ENCODE results near the gene PPP4R4.
A peak's percentile ranks its signal among the peaks of the same experiment; 100 is the strongest.

The PPP4R4 gene

DNA sequence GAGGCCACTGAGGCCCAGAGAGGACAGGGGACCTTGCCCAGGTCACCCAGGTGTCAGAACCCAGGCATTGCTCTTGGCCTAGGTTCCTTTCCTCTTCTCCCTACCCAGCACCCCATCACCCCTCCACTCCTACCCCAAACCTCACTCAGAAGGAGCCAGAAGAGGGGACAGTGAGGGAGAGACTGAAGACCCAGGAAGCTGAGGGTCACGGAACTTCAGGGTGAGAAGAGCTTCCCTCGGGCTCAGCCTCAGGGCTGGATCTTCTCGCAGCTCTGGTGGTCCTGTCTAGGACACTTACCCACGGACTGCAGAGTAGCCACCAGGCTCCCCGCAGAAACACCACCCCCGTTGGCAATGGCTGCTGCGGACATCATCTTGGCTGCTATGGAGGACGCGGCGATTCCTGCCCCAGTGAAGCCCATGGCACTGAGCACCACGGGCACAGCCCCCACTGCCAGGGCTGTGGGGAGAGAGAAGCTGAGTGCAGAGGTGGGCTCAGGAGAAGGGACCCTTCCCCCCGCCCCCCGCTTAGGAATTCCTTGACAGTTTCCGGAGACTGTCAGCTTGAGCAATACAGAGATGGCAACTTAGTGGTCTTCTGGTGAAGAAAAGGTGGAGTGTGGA lies 45.8 kb upstream of the PPP4R4 start:
- TF ChIP-seq, protein P1, sequence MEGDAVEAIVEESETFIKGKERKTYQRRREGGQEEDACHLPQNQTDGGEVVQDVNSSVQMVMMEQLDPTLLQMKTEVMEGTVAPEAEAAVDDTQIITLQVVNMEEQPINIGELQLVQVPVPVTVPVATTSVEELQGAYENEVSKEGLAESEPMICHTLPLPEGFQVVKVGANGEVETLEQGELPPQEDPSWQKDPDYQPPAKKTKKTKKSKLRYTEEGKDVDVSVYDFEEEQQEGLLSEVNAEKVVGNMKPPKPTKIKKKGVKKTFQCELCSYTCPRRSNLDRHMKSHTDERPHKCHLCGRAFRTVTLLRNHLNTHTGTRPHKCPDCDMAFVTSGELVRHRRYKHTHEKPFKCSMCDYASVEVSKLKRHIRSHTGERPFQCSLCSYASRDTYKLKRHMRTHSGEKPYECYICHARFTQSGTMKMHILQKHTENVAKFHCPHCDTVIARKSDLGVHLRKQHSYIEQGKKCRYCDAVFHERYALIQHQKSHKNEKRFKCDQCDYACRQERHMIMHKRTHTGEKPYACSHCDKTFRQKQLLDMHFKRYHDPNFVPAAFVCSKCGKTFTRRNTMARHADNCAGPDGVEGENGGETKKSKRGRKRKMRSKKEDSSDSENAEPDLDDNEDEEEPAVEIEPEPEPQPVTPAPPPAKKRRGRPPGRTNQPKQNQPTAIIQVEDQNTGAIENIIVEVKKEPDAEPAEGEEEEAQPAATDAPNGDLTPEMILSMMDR (conservative IDR thresholded peaks at IDR 0.05; ENCODE audit: low read length): no peak

DNA sequence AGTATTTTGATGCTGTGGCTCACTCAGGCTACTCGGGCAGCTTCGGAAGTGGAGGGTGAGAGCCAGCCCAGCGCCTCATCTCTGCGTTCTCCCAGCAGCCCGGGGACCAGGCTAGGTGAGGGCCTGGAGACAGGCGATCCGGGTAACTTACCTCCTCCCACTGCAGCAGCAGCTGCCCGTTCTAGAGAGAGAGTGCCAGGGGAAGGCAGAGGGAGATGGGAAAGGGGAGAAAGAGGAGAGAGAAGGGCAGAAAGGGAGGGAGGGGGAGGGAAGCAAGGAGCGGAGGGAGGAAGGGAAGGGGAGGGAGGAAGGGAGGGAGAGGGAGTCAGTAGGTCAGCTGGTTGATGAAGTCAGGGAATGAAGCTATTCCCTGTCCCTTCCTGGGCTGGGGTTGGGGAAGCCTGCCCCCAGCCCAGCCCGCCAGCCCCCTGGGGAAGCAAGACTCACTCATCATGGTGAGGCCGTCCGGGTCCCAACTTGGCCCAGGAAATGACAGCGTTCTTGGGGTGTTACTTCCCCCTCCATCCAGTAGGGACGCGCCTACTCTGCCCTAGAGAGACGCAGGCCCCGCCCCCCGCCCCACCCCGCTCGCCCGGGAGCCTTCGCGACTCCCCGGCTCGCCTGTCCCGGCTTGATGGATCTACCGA lies 44.9 kb upstream of the PPP4R4 start, which contains the start of gene IFI27L2:
IFI27L2 (minus strand) TSS at position 494 of the 647 bp plus-strand sequence; CDS start at position 454, 40 bp downstream.
- DNase-seq (ENCODE audit: low read depth): peak; percentile 81
- H3K4me3 ChIP-seq (ENCODE audit: low read length): peak within 1 kb of the TSS; percentile 78
- TF ChIP-seq, protein P1 (conservative IDR thresholded peaks at IDR 0.05; ENCODE audit: low read length): peak; percentile 40

More for the DNA sequence above, 45.8 kb upstream of the PPP4R4 start:
- no peak for DNase-seq (ENCODE audit: low read depth)
- H3K4me3 ChIP-seq (ENCODE audit: low read length): peak overlapping the region; percentile 78

DNA sequence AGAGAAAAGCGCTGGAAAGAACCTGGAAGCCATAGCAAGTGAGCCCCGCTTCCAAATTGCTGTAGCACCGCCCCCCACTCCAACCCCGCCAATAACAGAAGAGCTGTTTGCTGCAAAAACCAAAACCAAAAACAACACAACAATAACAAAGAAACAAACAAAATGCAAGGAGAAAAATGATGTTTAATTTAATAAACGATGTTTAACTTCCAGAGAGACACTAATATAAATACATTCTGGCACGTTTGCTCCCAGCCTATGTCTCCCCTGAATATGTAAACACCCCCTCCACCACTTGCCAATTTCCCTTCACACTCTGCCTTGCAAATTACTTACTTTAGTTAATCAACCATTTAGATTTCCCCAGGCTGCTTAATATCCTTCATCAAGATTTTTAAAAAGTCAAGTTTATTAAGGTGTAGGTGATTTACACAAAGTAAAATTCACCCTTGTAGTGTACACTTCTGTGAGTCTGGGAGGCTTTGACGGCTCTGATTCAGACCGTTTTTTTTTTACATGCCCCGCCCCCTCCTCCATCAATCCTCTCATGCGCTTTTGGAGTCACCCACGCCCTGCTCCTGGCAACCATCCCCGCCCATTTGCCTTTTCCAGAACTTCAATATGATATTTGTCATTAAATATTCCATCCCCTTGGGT lies 44.2 kb upstream of the PPP4R4 start:
- DNase-seq (ENCODE audit: low read depth): peak; percentile 41
- TF ChIP-seq, protein P1 (conservative IDR thresholded peaks at IDR 0.05; ENCODE audit: low read length): no peak

DNA sequence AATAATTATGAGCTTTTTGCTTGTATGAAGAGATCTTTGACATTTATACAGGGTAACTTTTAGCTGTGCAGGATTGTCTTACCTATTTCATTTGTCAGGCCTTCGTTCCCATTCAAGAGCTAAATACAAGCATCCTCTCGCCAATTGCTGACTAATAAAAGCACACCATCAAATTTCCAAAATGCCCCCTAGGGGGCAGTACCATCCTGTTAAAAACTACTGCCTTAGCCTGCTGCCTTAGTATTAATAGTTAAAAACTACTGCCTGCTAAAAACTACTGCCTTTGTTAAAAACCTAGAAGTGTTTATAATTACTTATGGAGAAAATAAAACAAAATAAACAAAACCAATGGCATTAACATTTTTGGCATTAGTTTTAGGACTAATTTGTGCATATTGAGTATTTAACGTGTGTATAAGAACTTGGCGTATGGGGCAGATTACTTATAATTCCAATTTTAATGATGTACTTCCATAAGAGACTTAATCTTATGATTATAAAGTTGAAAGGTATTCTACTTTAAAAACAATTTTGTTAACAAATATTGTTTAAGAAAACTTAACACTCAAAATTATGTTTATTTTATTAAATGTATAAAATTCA lies 41.7 kb upstream of the PPP4R4 start:
- peak; percentile 68 for DNase-seq (ENCODE audit: low read depth)
- H3K4me3 ChIP-seq (ENCODE audit: low read length): no peak overlapping the region
- TF ChIP-seq, protein P1 (conservative IDR thresholded peaks at IDR 0.05; ENCODE audit: low read length): peak; percentile 84

More for the DNA sequence above, 44.2 kb upstream of the PPP4R4 start:
- H3K4me3 ChIP-seq (ENCODE audit: low read length): peak overlapping the region; percentile 78

GRCh38 chr14:94135476-94135875 lies 38.6 kb upstream of the PPP4R4 start:
- TF ChIP-seq, protein P1 (conservative IDR thresholded peaks at IDR 0.05; ENCODE audit: low read length): no peak
- DNase-seq (ENCODE audit: low read depth): no peak
- H3K4me3 ChIP-seq (ENCODE audit: low read length): no peak overlapping the region

DNA sequence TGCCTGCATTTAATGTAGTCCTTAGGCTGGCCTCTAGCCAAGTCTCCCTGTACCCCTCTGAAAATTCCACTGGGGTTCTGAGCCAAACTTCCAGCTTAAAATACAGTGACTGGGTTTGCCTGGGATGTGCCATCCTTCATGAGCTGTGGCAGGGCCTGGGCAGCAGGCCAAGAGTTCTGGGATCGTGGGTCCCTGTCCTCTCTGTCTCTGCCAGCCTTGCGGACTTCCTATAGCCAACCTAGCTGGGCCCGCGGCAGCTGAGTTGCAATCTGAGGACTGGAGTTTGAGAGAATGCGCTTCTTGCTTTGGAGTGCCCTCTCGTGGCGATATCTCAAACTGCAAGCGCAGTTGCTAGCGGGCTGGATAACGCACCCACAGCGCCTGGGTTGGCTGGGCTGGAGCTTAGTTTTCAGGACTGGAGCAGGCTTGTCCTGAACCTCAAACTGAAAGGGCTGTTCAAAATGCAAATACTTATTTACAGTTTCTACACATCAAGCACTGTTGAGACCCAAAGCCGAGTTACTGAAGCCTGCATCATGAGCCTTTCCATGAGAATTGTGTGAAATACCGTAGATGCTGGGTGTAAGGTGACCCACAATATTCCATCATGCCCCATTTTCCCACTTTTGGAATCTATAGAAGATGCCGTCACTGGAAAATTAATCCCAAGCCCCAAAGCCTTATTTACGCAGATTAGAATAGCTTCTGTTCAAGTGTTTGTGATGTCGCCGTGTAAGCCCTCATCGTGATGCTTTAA lies 37.4 kb upstream of the PPP4R4 start:
- DNase-seq (ENCODE audit: low read depth): peak; percentile 78
- TF ChIP-seq, protein P1 (conservative IDR thresholded peaks at IDR 0.05; ENCODE audit: low read length): peak; percentile 97
- H3K4me3 ChIP-seq (ENCODE audit: low read length): no peak overlapping the region
